ENCODE measurements around the gene OXLD1.

The OXLD1 gene

GRCh38 chr17:81655378-81656117 lies 10.9 kb downstream of the OXLD1 start:
- in situ Hi-C loops (cut with MboI; ENCODE audit: low sequenced_read_pairs) = no loop called here

- in situ Hi-C loops (cut with MboI; ENCODE audit: low sequenced_read_pairs) = no loop called here
Observed at GRCh38 chr17:81652906-81653771, 13.3 kb downstream of the OXLD1 start.

GRCh38 chr17:81651692-81652091 lies 14.7 kb downstream of the OXLD1 start:
- in situ Hi-C loops (cut with MboI; ENCODE audit: low sequenced_read_pairs) = no loop called here

GRCh38 chr17:81650951-81651350 lies 15.5 kb downstream of the OXLD1 start:
- in situ Hi-C loops (cut with MboI; ENCODE audit: low sequenced_read_pairs) = no loop called here

GRCh38 chr17:81648707-81649085 lies 17.7 kb downstream of the OXLD1 start:
- in situ Hi-C loops (cut with MboI; ENCODE audit: low sequenced_read_pairs) = no loop called here

GRCh38 chr17:81648013-81648706 lies 18.2 kb downstream of the OXLD1 start:
- in situ Hi-C loops (cut with MboI; ENCODE audit: low sequenced_read_pairs) = no loop called here

GRCh38 chr17:81647640-81648012 lies 18.8 kb downstream of the OXLD1 start:
- in situ Hi-C loops (cut with MboI; ENCODE audit: low sequenced_read_pairs) = no loop called here

- in situ Hi-C loops (cut with MboI; ENCODE audit: low sequenced_read_pairs) = no loop called here
Observed at GRCh38 chr17:81646869-81647600, 19.4 kb downstream of the OXLD1 start.

- in situ Hi-C loops (cut with MboI; ENCODE audit: low sequenced_read_pairs) = no loop called here
Observed at GRCh38 chr17:81644976-81645952, 21.1 kb downstream of the OXLD1 start.

- in situ Hi-C loops (cut with MboI; ENCODE audit: low sequenced_read_pairs) = no loop called here
Observed at GRCh38 chr17:81644496-81644895, 21.9 kb downstream of the OXLD1 start.

- in situ Hi-C loops (cut with MboI; ENCODE audit: low sequenced_read_pairs) = no loop called here
Observed at GRCh38 chr17:81641825-81642489, 24.4 kb downstream of the OXLD1 start.

- in situ Hi-C loops (cut with MboI; ENCODE audit: low sequenced_read_pairs) = no loop called here
Observed at GRCh38 chr17:81640011-81640410, 26.4 kb downstream of the OXLD1 start.

- in situ Hi-C loops (cut with MboI; ENCODE audit: low sequenced_read_pairs) = no loop called here
Observed at GRCh38 chr17:81638683-81639082, 27.7 kb downstream of the OXLD1 start.

GRCh38 chr17:81636505-81637288 lies 29.7 kb downstream of the OXLD1 start, which contains the start of the genes NPLOC4 and TSPAN10:
NPLOC4 (minus strand) TSS chr17:81637112; CDS start chr17:81636930, 182 bp downstream.
TSPAN10 (plus strand) TSS chr17:81637196; CDS start chr17:81642413, 5,217 bp downstream.
- in situ Hi-C loops (cut with MboI; ENCODE audit: low sequenced_read_pairs) = no loop called here

- in situ Hi-C loops (cut with MboI; ENCODE audit: low sequenced_read_pairs) = no loop called here
Observed at GRCh38 chr17:81635973-81636504, 30.4 kb downstream of the OXLD1 start.

- in situ Hi-C loops (cut with MboI; ENCODE audit: low sequenced_read_pairs) = no loop called here
Observed at GRCh38 chr17:81635431-81635830, 31.0 kb downstream of the OXLD1 start.

GRCh38 chr17:81631482-81631881 lies 34.9 kb downstream of the OXLD1 start:
- in situ Hi-C loops (cut with MboI; ENCODE audit: low sequenced_read_pairs) = no loop called here

- in situ Hi-C loops (cut with MboI; ENCODE audit: low sequenced_read_pairs) = no loop called here
Observed at GRCh38 chr17:81630274-81630673, 36.1 kb downstream of the OXLD1 start.

Data from HL-60/S4 treated with phorbol 12-myristate 13-acetate at 8.2 ng/mL for 4 days and 3 days (cell line).